LNCAP (cell line): ENCODE data around the gene E2F1.

Source experiments
- TF ChIP-seq, protein P1 (sequence below): fragments of 450-650 bp; IDR thresholded peaks from 2 replicates; pipeline ENCODE4 v1.5.1; 2017; ENCODE audit warnings: mild to moderate bottlenecking

E2F1 gene

DNA sequence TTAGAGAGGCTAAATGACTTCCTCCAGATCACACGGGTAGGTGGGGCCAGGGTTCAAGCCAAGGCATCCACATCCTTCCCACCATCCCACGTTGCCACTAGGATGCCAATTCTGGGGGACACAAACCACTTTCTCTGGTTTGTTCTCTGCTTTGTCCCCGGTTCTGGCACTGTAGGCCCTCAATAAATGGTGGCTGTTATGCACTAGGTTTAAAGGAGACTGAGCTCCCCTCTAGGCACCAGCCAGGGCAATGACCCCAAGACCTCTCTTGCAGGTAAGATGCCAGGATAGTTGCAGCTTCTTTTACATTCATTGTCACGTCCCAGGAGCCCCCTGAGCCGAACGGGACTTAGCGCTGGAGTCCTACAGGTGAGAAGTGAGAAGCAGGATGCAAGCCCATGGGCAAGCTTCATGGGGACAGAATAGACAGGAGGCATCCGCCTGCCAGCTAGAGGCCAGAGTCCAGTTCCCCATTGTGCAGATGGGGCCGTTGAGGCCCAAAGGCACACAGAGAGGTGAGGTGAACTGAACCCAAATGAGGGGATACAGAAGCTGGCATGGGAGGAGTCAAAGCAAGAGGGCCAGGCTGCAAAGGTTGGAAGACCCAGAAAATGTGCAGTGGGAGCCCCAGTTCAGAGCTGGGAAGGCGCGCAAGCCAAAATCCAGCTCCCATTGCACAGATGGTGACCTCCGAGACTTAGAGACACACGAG is 33.2 kb upstream of the E2F1 start:
- TF ChIP-seq, protein P1, sequence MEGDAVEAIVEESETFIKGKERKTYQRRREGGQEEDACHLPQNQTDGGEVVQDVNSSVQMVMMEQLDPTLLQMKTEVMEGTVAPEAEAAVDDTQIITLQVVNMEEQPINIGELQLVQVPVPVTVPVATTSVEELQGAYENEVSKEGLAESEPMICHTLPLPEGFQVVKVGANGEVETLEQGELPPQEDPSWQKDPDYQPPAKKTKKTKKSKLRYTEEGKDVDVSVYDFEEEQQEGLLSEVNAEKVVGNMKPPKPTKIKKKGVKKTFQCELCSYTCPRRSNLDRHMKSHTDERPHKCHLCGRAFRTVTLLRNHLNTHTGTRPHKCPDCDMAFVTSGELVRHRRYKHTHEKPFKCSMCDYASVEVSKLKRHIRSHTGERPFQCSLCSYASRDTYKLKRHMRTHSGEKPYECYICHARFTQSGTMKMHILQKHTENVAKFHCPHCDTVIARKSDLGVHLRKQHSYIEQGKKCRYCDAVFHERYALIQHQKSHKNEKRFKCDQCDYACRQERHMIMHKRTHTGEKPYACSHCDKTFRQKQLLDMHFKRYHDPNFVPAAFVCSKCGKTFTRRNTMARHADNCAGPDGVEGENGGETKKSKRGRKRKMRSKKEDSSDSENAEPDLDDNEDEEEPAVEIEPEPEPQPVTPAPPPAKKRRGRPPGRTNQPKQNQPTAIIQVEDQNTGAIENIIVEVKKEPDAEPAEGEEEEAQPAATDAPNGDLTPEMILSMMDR, result no peak

DNA sequence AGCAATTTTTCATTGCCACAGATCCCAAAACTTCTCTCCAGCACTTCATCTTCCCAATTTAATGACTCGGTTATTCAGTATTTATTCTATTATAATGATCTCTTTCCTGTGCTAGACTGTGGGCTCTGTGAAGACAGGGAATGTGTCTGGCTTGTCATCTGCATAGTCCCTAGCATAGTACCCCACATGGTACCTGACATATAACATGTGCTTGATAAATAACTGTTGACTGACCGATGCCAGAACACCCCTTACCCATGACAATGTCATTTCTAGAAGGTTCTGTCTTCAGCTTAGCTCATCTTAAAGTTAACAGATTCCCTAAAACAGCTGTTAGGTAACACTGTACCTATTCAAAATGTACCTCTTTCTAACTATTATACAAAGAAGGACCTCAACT is 30.3 kb upstream of the E2F1 start:
- TF ChIP-seq, protein P1, result no peak

DNA sequence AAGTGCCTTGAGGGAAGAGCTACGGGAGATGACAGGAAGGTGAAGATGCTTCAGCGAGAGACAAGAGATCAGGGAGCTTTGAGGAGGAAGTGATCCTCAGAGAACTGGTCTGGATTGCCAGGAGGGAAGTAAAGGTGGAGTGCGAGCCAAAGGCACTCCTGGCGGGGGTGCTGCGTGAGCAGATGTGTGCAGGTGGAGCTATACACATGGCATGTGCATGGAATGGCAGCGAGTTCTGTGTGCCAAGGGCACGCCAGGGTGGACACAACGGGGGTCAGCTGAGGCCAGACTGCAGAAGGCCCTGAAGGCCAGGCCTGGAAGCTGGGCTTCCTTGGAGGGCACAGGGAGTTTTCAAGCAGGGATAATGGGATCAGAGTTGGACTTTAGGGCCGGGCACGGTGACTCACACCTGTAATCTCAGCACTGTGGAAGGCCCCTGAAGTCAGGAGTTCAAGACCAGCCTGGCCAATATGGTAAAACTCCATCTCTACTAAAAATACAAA is 27.7 kb upstream of the E2F1 start:
- TF ChIP-seq, protein P1, result no peak

DNA sequence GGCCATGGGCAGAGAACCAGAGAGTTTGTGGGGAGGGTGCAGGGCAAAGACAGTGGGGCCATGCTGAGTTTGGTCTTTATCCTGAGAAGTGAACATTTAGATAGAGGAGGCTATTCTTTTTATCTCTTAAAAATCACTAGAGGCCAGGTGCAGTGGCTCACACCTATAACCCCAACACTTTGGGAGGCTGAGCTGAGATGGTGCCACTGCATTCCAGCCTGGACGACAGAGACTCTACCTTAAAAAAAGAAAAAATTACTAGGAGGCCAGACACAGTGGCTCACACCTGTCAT is 25.2 kb upstream of the E2F1 start:
- TF ChIP-seq, protein P1, result no peak

DNA sequence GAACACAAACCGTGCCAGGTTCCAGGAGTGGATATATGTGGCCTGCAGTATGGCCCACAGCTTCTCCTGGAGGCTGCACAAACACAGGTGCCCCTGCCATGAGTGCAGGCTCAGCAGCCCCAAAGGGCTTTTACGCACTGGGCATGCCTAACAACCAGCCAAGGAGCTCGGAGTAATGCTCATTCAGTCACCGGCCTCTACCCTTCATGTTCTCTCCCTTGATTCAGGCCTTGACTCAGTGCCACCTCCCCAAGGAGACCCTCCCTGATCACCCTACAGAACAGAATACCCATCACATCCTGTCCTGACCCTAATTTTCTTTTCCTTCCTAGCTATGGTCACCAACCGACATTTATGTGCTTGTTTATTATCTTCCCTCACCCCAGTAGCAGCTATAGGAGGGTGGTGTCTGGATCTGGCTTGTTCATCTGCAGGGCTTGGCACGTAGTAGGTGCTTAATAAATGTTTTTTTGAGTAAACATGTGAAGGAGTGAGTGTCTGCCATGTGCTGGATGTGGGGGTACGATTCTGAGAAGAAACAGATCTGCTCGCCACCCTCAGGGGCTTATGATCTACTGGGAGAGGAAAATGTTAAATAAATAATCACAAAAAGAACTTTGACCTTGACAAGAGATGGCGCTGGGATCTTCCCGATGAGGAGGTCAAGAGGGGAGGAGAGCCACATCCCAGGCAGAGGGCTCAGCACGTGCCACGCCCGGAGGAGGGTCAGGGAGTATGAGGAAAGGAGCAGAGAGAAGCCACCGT is 24.7 kb upstream of the E2F1 start:
- TF ChIP-seq, protein P1, result no peak

DNA sequence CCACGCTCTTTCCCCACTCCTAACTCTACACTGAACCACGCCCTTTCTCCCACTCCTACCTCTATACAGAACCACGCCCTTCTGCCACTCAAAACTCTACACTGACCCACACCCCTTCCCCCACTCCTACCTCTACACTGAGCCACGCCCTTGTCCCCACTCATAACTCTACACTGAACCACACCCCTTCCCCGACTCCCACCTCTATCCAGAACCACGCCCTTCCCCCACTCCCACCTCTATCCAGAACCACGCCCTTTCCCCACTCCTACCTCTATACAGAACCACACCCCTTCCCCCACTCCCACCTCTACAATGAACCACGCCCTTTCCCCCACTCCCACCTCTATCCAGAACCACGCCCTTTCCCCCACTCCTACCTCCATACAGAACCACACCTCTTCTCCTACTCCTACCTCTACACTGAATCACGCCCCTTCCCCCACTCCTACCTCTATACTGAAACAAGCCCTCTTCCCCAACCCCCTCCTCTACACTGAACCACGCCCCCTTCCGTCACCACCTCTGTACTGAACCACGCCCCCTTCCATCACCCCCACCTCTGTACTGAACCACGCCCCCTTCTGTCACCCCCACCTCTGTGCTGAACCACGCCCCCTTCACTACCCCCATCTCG is 23.8 kb upstream of the E2F1 start:
- TF ChIP-seq, protein P1, result no peak

DNA sequence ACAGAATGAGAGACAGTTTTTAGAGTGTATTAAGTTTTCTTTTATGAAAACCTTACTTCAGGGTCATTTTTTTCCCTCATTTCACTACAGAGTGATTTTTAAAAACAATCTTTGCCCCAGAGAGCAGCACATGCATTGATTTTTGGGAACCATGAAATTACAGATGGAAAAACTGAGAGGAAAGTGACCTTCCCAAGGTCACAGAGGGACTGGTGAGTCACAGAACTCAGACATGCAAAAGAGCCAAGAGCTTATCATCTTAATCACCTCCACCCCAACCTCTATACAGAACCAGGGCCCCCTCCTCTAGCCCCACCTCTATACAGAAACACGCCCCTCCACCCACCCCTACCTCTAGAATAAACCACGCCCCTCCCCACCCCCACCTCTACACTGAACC is 23.2 kb upstream of the E2F1 start:
- TF ChIP-seq, protein P1, result no peak
